ENCODE measurements around the gene SLC35B2. TPM values are rescaled to one million over a fixed set of nuclear protein-coding genes. Genes with fewer than 3 reads are reported as not detected.
A peak's percentile ranks its signal among the peaks of the same experiment; 100 is the strongest.

The SLC35B2 gene
- total and polyA plus RNA-seq, 9 of the 15 experiments (the other 6 are each of a cell fraction or from before 2014, with no cell fraction given), result 14.5 to 59.1 (median 47.1) TPM

GRCh38 chr6:44237813-44238433, 19.4 kb downstream of the SLC35B2 start (continued):
- no peak for TF ChIP-seq RERE (CRISPR knock-in tag; IDR thresholded peaks at IDR 0.05; ENCODE audit: borderline replicate concordance)
- no peak for TF ChIP-seq NFYB (IDR thresholded peaks at IDR 0.05; ENCODE audit: extremely low read depth, insufficient read length)
- no peak for TF ChIP-seq ZNF184 (CRISPR knock-in tag; IDR thresholded peaks at IDR 0.05)
- no peak; a peak in 1 of 4 replicates for TF ChIP-seq SRF (CRISPR knock-in tag; IDR thresholded peaks at IDR 0.05)
- no peak for TF ChIP-seq PREB (CRISPR knock-in tag; IDR thresholded peaks at IDR 0.05)
- no peak for TF ChIP-seq SRSF9 (IDR thresholded peaks at IDR 0.05; ENCODE audit: borderline replicate concordance, low read depth, low read length)
- no peak for TF ChIP-seq HINFP (tag; conservative IDR thresholded peaks at IDR 0.05; ENCODE audit: low read depth)
- peak in 1 of 2 experiments; percentile 31; a peak in 2 of 4 replicates for TF ChIP-seq NRF1 (conservative IDR thresholded peaks at IDR 0.05 in 1 of 2, IDR thresholded peaks at IDR 0.05 in 1 of 2)
- 0 out of 2 replicates have a peak, but pooled peaks have one; percentile 18 for TF ChIP-seq CHAMP1 (IDR thresholded peaks at IDR 0.05)
- 0 out of 2 replicates have a peak, but pooled peaks have one; percentile 9 for TF ChIP-seq OTX1 (CRISPR knock-in tag; IDR thresholded peaks at IDR 0.05)
- peak; percentile 99 for TF ChIP-seq ZFX (CRISPR knock-in tag; IDR thresholded peaks at IDR 0.05)
- TF ChIP-seq RBM17 (IDR thresholded peaks at IDR 0.05; ENCODE audit: borderline replicate concordance, low read depth, low read length), result no peak
- peak; percentile 61 for TF ChIP-seq JUNB (CRISPR knock-in tag; conservative IDR thresholded peaks at IDR 0.05)
- peak; percentile 8; the same call in 1 of the 2 replicates for TF ChIP-seq EP300 (IDR thresholded peaks at IDR 0.05; ENCODE audit: low read length)
- TF ChIP-seq NR1H2 (CRISPR knock-in tag; IDR thresholded peaks at IDR 0.05), result no peak

All from K562 (cell line).